PC-3 (cell line): Measurements from ENCODE around the gene ZC2HC1C. TPM values are rescaled to one million over a fixed set of nuclear protein-coding genes. Genes with fewer than 3 reads are reported as not detected.

Source experiments
- ATAC-seq: fragments of 200-7000 bp; cut with Tn5 transposase; 2 replicates; pipeline ENCODE4 v1.9.1; 2020; ENCODE audit warnings: mild to moderate bottlenecking, moderate library complexity
- BruUV-seq: library from RNA; stranded (reverse); fragments of 400-500 nt; replicated peaks from 2 replicates; lab custom pipeline; 2021; lab: Mats Ljungman, UMichigan
- CTCF ChIA-PET: fragments of 300-600 bp; sonication (Branson Sonifier 250); formaldehyde crosslinking; loops from one replicate; lab custom pipeline; 2022; ENCODE audit warnings: antibody characterized with exemption; lab: Charles Lee
- POLR2A ChIA-PET: fragments of 300-600 bp; sonication (Branson Sonifier 250); formaldehyde crosslinking; loops from one replicate; lab custom pipeline; 2022; ENCODE audit warnings: antibody characterized with exemption; ENCODE audit not compliant: unreplicated experiment; lab: Charles Lee
- DNase-seq: peaks from one replicate; pipeline ENCODE4 v3.0.0-alpha.2; 2015
- H2AFZ ChIP-seq: fragments of 300-600 bp; sonication (generic); 2 replicates; pipeline ENCODE4 v1.6.0; 2016; ENCODE audit warnings: antibody characterized with exemption, low read length
- H3F3A ChIP-seq: fragments of 300-600 bp; sonication (generic); one replicate; pipeline ENCODE4 v1.6.0; 2017; ENCODE audit warnings: antibody characterized with exemption, low read length, control low read depth, mild to moderate bottlenecking; ENCODE audit not compliant: unreplicated experiment
- H3K27ac ChIP-seq: fragments of 300-600 bp; sonication (generic); 2 replicates; pipeline ENCODE4 v1.5.1; 2016; ENCODE audit warnings: mild to moderate bottlenecking, low read length
- H3K27me3 ChIP-seq: fragments of 300-600 bp; sonication (generic); 2 replicates; pipeline ENCODE4 v1.6.1; 2016; ENCODE audit warnings: low read length, mixed read lengths
- H3K36me3 ChIP-seq: fragments of 300-600 bp; sonication (generic); 2 replicates; pipeline ENCODE4 v1.6.1; 2016; ENCODE audit warnings: low read depth, mixed run types, low read length, mixed read lengths
- H3K4me1 ChIP-seq: fragments of 300-600 bp; sonication (generic); 2 replicates; pipeline ENCODE4 v1.5.1; 2016; ENCODE audit warnings: low read length; ENCODE audit not compliant: insufficient read depth
- H3K4me2 ChIP-seq: fragments of 300-600 bp; sonication (generic); 2 replicates; pipeline ENCODE4 v1.6.0; 2016; ENCODE audit warnings: low read length
- H3K4me3 ChIP-seq: fragments of 300-600 bp; sonication (generic); 2 replicates; pipeline ENCODE4 v1.5.1; 2016; ENCODE audit warnings: mild to moderate bottlenecking, low read length, mixed read lengths
- H3K79me2 ChIP-seq: fragments of 300-600 bp; sonication (generic); 2 replicates; pipeline ENCODE4 v1.6.1; 2017; ENCODE audit warnings: low read length, mixed read lengths
- H3K9ac ChIP-seq: fragments of 300-600 bp; sonication (generic); 2 replicates; pipeline ENCODE4 v1.6.0; 2016; ENCODE audit warnings: mild to moderate bottlenecking, low read length
- H3K9me2 ChIP-seq: fragments of 300-600 bp; sonication (generic); replicated peaks from 2 replicates; pipeline ENCODE4 v1.6.1; 2016; ENCODE audit warnings: mixed run types, low read length, mixed read lengths
- H3K9me3 ChIP-seq: fragments of 300-600 bp; sonication (generic); 2 replicates; pipeline ENCODE4 v1.6.1; 2016; ENCODE audit warnings: low read length, mixed read lengths
- H4K20me1 ChIP-seq: fragments of 300-600 bp; sonication (generic); 2 replicates; pipeline ENCODE4 v1.6.1; 2016; ENCODE audit warnings: low read length, mixed read lengths
- EZH2 ChIP-seq: fragments of 300-600 bp; sonication (generic); IDR thresholded peaks from one replicate; pipeline ENCODE4 v1.6.1; 2017; ENCODE audit warnings: antibody characterized with exemption, mild to moderate bottlenecking, low read length; ENCODE audit not compliant: unreplicated experiment
- EZH2phosphoT487 ChIP-seq: fragments of 300-600 bp; sonication (generic); IDR thresholded peaks from 2 replicates; pipeline ENCODE4 v1.6.1; 2018; ENCODE audit warnings: mild to moderate bottlenecking, antibody characterized with exemption, low read length, borderline replicate concordance
- intact Hi-C: fragments of 100-400 bp; cut with micrococcal nuclease; formaldehyde crosslinking; loops from 2 replicates; pipeline ENCODE4 v1.9.0; 2023
- total RNA-seq: library from RNA; depleted of rRNA; stranded (reverse); fragments of >200 nt; gene quantifications from 2 replicates; pipeline ENCODE4 v1.2.3, GENCODE V29; 2014
- TF ChIP-seq, protein P1 (sequence below): fragments of 300-600 bp; sonication (generic); conservative IDR thresholded peaks from 2 replicates; pipeline ENCODE4 v1.5.1; 2017; ENCODE audit warnings: antibody characterized with exemption, low read depth, mild to moderate bottlenecking, low read length

The ZC2HC1C gene
- total RNA-seq, 1 experiment from 2014 or later: 3.4 TPM

DNA sequence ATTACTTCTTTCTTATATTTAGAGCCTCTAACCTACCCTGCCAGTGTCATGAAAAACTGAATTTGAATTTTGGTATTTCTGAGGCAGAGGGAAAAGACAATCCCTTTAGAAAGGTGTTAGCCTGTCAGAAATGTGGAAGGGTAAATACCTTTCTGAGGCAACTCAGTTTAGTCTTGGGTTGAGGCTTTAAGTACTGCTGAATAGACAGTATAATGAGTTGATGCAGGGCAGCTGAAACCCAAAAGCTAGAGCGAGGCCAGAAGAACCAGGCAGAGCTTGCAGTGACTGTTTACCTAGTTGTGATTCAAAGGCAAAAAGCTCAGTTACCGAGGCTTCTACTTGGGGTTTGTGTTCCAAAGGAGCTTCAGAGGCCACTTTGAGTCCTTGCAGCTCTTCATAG is 18.7 kb downstream of the ZC2HC1C start:
- Histone ChIP-seq H2AFZ (no peak overlapping the region), H3K4me3 (no peak overlapping the region), H4K20me1 (no peaks in the 10 kb centered on the region), H3K9me2 (no peaks in the 10 kb centered on the region), H3K9me3 (no peaks in the 10 kb centered on the region), H3F3A (no peaks in the 10 kb centered on the region), H3K9ac (no peak overlapping the region), H3K79me2 (no peaks in the 10 kb centered on the region), H3K27me3 (no peaks in the 10 kb centered on the region), H3K4me1 (no peaks in the 10 kb centered on the region), H3K4me2 (no peak overlapping the region), H3K27ac (no peak overlapping the region), H3K36me3 (peaks cover 22% of the 10 kb centered on the region; the same call in 1 of the 2 replicates)
- intact Hi-C loops: loop anchor here (1.0 to 10.0 kb wide), 4 partner anchors 76 to 227 kb away; no protein-coding TSS in a partner anchor
- ChIA-PET CTCF (interaction anchor here (0.6 to 0.9 kb wide), 5 partner anchors 9 to 241 kb away, joined by 3 to 5 read pairs (median 4); partner anchors contain the start of gene RPS6KL1), POLR2A (interaction anchor here (0.6 kb wide), 1 partner anchor 469 kb away, joined by 3 read pairs; no protein-coding TSS in a partner anchor)
- DNase-seq: no peak
- no peak for TF ChIP-seq EZH2
- no peak for ATAC-seq
- BruUV-seq: no TSS peak

DNA sequence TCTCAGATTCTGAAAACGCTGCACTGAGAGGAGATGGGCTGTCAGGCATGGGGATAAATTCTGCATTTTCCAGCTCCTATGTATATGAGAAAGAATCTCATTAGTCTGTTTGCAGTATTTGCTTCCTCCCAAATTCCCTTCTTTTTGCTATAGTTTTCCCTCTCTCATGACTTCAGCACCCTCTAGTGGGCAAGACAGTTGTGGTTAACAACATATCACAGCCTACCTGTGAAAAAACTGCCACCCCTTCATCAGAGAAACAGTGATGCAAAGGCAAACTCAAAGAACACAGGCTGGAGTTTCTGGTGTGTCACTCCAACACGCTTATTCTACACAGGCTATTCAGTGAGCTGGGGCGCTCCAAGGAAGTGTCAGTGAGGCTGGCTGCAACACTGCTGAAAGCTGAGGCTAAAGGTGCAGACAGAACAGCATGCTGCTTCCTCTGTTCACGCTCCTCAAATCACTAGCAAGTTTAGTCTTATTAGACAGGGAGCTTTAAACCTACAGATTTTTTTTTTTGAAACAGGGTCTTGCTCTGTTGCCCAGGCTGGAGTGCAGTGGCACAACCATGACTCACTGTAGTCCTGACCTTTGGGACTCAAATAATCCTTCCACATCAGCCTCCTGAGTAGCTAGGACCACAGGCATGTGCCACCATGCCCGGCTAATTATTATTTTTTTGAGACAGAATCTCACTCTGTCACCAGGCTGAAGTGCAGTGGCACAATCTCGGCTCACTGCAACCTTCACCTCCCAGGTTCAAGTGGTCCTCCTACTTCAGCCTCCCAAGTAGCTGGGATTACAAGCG is 19.3 kb downstream of the ZC2HC1C start:
- Histone ChIP-seq H3K9ac (no peak overlapping the region), H3K4me1 (no peaks in the 10 kb centered on the region), H3K4me2 (no peak overlapping the region), H3F3A (no peaks in the 10 kb centered on the region), H3K9me3 (no peaks in the 10 kb centered on the region), H3K79me2 (no peaks in the 10 kb centered on the region), H3K27ac (no peak overlapping the region), H4K20me1 (no peaks in the 10 kb centered on the region), H3K4me3 (no peak overlapping the region), H3K9me2 (no peaks in the 10 kb centered on the region), H3K36me3 (peaks cover 23% of the 10 kb centered on the region; the same call in 1 of the 2 replicates), H2AFZ (no peak overlapping the region), H3K27me3 (no peaks in the 10 kb centered on the region)
- POLR2A ChIA-PET: interaction anchor here (0.6 kb wide), 1 partner anchor 470 kb away, joined by 3 read pairs; no protein-coding TSS in a partner anchor
- BruUV-seq: no TSS peak
- intact Hi-C loops: loop anchor here (1.0 to 10.0 kb wide), 4 partner anchors 76 to 227 kb away; no protein-coding TSS in a partner anchor
- CTCF ChIA-PET: interaction anchor here (0.6 to 0.9 kb wide), 5 partner anchors 9 to 242 kb away, joined by 3 to 5 read pairs (median 4); partner anchors contain the start of gene RPS6KL1
- ATAC-seq (peak; percentile 78), DNase-seq (peak; percentile 84)
- TF ChIP-seq, protein P1, sequence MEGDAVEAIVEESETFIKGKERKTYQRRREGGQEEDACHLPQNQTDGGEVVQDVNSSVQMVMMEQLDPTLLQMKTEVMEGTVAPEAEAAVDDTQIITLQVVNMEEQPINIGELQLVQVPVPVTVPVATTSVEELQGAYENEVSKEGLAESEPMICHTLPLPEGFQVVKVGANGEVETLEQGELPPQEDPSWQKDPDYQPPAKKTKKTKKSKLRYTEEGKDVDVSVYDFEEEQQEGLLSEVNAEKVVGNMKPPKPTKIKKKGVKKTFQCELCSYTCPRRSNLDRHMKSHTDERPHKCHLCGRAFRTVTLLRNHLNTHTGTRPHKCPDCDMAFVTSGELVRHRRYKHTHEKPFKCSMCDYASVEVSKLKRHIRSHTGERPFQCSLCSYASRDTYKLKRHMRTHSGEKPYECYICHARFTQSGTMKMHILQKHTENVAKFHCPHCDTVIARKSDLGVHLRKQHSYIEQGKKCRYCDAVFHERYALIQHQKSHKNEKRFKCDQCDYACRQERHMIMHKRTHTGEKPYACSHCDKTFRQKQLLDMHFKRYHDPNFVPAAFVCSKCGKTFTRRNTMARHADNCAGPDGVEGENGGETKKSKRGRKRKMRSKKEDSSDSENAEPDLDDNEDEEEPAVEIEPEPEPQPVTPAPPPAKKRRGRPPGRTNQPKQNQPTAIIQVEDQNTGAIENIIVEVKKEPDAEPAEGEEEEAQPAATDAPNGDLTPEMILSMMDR: peak; percentile 90
- no peak for TF ChIP-seq EZH2
- no peak for TF ChIP-seq EZH2phosphoT487

DNA sequence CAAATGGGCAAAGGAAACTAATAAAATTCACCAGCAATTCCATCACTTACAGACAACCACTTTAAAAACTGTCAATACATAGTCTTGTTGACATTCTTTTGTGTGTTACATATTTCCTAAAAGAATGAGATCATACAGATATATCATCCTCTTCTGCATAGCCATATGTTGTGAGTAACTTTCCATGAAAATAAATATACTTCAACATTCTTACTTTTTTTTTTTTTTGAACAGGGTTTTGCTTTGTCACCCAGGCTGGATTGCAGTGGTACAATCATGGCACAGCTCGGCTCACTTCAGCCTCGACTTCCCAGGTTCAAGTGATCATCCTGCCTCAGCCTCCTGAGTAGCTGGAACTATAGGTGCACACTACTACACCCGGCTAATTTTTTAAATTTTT is 20.9 kb downstream of the ZC2HC1C start:
- H3F3A ChIP-seq: no peaks in the 10 kb centered on the region
- CTCF ChIA-PET: interaction anchor here (0.6 to 0.7 kb wide), 2 partner anchors 8 to 179 kb away, joined by 4 to 5 read pairs; no protein-coding TSS in a partner anchor
- intact Hi-C loops: no loop called here
- no peak for DNase-seq
- H3K79me2 ChIP-seq: no peaks in the 10 kb centered on the region
- no peaks in the 10 kb centered on the region for H4K20me1 ChIP-seq
- peaks cover 24% of the 10 kb centered on the region; the same call in 1 of the 2 replicates for H3K36me3 ChIP-seq
- POLR2A ChIA-PET: no interaction called here
- no peaks in the 10 kb centered on the region for H3K27me3 ChIP-seq
- no peak overlapping the region for H3K4me2 ChIP-seq
- no peaks in the 10 kb centered on the region for H3K9me2 ChIP-seq
- no peak overlapping the region for H3K9ac ChIP-seq
- TF ChIP-seq, protein P1: no peak
- no peak for TF ChIP-seq EZH2phosphoT487
- TF ChIP-seq EZH2: no peak
- H2AFZ ChIP-seq: no peak overlapping the region
- H3K4me3 ChIP-seq: no peak overlapping the region
- no TSS peak for BruUV-seq
- H3K27ac ChIP-seq: no peak overlapping the region
- H3K4me1 ChIP-seq: no peaks in the 10 kb centered on the region
- ATAC-seq: no peak
- H3K9me3 ChIP-seq: no peaks in the 10 kb centered on the region
